ENCODE measurements around the gene YPEL3.

The YPEL3 gene

GRCh38 chr16:30096105-30096861, at the start of gene YPEL3 (continued):
- TF ChIP-seq GFI1B (tag by site-specific recombination; IDR thresholded peaks at IDR 0.05) (no peak), ZNF514 (tag by site-specific recombination; IDR thresholded peaks at IDR 0.05) (no peak), ZNF16 (tag by site-specific recombination; IDR thresholded peaks at IDR 0.05; ENCODE audit: low read depth) (no peak), ZNF521 (tag by site-specific recombination; IDR thresholded peaks at IDR 0.05) (no peak), ZNF629 (tag by site-specific recombination; IDR thresholded peaks at IDR 0.05) (no peak), ZBTB21 (tag by site-specific recombination; IDR thresholded peaks at IDR 0.05) (no peak), HOXC10 (CRISPR knock-in tag; IDR thresholded peaks at IDR 0.05) (no peak), ZNF791 (tag by site-specific recombination; IDR thresholded peaks at IDR 0.05) (no peak), ZNF677 (tag by site-specific recombination; IDR thresholded peaks at IDR 0.05) (no peak), ZNF555 (tag by site-specific recombination; conservative IDR thresholded peaks at IDR 0.05) (no peak), GLIS1 (tag by site-specific recombination; IDR thresholded peaks at IDR 0.05) (peak; percentile 53; the same call in 1 of the 2 replicates), ZNF747 (tag by site-specific recombination; IDR thresholded peaks at IDR 0.05) (no peak), ZNF610 (tag by site-specific recombination; IDR thresholded peaks at IDR 0.05; ENCODE audit: borderline replicate concordance) (0 out of 2 replicates have a peak, but pooled peaks have one; percentile 8), GLIS2 (tag by site-specific recombination; IDR thresholded peaks at IDR 0.05) (peak; percentile 37; the same call in 1 of the 2 replicates), ZNF214 (tag by site-specific recombination; IDR thresholded peaks at IDR 0.05; ENCODE audit: borderline replicate concordance) (no peak), ZNF473 (tag by site-specific recombination; IDR thresholded peaks at IDR 0.05) (no peak), KLF8 (tag by site-specific recombination; IDR thresholded peaks at IDR 0.05) (no peak; the same call in 1 of the 2 replicates), ZNF138 (tag by site-specific recombination; IDR thresholded peaks at IDR 0.05; ENCODE audit: borderline replicate concordance) (no peak), ZNF341 (tag by site-specific recombination; IDR thresholded peaks at IDR 0.05; ENCODE audit: low read depth) (no peak; the same call in none of the 2 replicates), KLF1 (tag by site-specific recombination; IDR thresholded peaks at IDR 0.05) (peak; percentile 62), WT1 (tag by site-specific recombination; IDR thresholded peaks at IDR 0.05) (0 out of 2 replicates have a peak, but pooled peaks have one; percentile 8), ZNF292 (tag by site-specific recombination; IDR thresholded peaks at IDR 0.05; ENCODE audit: borderline replicate concordance, low read depth) (no peak), ZNF394 (tag by site-specific recombination; IDR thresholded peaks at IDR 0.05; ENCODE audit: borderline replicate concordance) (peak; percentile 39; the same call in 1 of the 2 replicates), ZNF658 (tag by site-specific recombination; IDR thresholded peaks at IDR 0.05) (no peak), ZNF24 (tag by site-specific recombination; IDR thresholded peaks at IDR 0.05) (peak; percentile 58; the same call in 1 of the 2 replicates), ZNF155 (tag by site-specific recombination; IDR thresholded peaks at IDR 0.05) (no peak), ZNF624 (tag by site-specific recombination; IDR thresholded peaks at IDR 0.05) (no peak), ZEB2 (tag by site-specific recombination; IDR thresholded peaks at IDR 0.05) (peak; percentile 79), ZNF248 (tag by site-specific recombination; IDR thresholded peaks at IDR 0.05) (no peak), ZXDB (tag by site-specific recombination; IDR thresholded peaks at IDR 0.05) (peak; percentile 87), SP3 (tag by site-specific recombination; IDR thresholded peaks at IDR 0.05) (peak; percentile 51), ZNF76 (tag by site-specific recombination; IDR thresholded peaks at IDR 0.05; ENCODE audit: borderline replicate concordance, low read depth) (peak; percentile 65), YY2 (tag by site-specific recombination; IDR thresholded peaks at IDR 0.05) (no peak)
- TF ChIP-seq, protein P1, sequence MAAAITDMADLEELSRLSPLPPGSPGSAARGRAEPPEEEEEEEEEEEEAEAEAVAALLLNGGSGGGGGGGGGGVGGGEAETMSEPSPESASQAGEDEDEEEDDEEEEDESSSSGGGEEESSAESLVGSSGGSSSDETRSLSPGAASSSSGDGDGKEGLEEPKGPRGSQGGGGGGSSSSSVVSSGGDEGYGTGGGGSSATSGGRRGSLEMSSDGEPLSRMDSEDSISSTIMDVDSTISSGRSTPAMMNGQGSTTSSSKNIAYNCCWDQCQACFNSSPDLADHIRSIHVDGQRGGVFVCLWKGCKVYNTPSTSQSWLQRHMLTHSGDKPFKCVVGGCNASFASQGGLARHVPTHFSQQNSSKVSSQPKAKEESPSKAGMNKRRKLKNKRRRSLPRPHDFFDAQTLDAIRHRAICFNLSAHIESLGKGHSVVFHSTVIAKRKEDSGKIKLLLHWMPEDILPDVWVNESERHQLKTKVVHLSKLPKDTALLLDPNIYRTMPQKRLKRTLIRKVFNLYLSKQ (tag by site-specific recombination; IDR thresholded peaks at IDR 0.05; ENCODE audit: borderline replicate concordance): no peak
- TF ChIP-seq, protein P2, sequence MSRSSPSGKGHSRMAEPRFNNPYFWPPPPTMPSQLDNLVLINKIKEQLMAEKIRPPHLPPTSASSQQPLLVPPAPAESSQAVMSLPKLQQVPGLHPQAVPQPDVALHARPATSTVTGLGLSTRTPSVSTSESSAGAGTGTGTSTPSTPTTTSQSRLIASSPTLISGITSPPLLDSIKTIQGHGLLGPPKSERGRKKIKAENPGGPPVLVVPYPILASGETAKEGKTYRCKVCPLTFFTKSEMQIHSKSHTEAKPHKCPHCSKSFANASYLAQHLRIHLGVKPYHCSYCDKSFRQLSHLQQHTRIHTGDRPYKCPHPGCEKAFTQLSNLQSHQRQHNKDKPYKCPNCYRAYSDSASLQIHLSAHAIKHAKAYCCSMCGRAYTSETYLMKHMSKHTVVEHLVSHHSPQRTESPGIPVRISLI (tag by site-specific recombination; IDR thresholded peaks at IDR 0.05): no peak
- TF ChIP-seq, protein P3, sequence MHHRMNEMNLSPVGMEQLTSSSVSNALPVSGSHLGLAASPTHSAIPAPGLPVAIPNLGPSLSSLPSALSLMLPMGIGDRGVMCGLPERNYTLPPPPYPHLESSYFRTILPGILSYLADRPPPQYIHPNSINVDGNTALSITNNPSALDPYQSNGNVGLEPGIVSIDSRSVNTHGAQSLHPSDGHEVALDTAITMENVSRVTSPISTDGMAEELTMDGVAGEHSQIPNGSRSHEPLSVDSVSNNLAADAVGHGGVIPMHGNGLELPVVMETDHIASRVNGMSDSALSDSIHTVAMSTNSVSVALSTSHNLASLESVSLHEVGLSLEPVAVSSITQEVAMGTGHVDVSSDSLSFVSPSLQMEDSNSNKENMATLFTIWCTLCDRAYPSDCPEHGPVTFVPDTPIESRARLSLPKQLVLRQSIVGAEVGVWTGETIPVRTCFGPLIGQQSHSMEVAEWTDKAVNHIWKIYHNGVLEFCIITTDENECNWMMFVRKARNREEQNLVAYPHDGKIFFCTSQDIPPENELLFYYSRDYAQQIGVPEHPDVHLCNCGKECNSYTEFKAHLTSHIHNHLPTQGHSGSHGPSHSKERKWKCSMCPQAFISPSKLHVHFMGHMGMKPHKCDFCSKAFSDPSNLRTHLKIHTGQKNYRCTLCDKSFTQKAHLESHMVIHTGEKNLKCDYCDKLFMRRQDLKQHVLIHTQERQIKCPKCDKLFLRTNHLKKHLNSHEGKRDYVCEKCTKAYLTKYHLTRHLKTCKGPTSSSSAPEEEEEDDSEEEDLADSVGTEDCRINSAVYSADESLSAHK (tag by site-specific recombination; IDR thresholded peaks at IDR 0.05): peak; percentile 20; the same call in 1 of the 2 replicates

Data from HEK293 (cell line).